ENCODE results near the gene DSTN.

- TF ChIP-seq, protein P1, sequence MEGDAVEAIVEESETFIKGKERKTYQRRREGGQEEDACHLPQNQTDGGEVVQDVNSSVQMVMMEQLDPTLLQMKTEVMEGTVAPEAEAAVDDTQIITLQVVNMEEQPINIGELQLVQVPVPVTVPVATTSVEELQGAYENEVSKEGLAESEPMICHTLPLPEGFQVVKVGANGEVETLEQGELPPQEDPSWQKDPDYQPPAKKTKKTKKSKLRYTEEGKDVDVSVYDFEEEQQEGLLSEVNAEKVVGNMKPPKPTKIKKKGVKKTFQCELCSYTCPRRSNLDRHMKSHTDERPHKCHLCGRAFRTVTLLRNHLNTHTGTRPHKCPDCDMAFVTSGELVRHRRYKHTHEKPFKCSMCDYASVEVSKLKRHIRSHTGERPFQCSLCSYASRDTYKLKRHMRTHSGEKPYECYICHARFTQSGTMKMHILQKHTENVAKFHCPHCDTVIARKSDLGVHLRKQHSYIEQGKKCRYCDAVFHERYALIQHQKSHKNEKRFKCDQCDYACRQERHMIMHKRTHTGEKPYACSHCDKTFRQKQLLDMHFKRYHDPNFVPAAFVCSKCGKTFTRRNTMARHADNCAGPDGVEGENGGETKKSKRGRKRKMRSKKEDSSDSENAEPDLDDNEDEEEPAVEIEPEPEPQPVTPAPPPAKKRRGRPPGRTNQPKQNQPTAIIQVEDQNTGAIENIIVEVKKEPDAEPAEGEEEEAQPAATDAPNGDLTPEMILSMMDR (IDR thresholded peaks at IDR 0.05; ENCODE audit: extremely low read depth in 1 of 2, insufficient read depth in 1 of 2, low read depth in 1 of 2, low read length in 2 of 2): no peak
- TF ChIP-seq POLR2A (IDR thresholded peaks at IDR 0.05; ENCODE audit: low read depth, low read length) (no peak), MAX (IDR thresholded peaks at IDR 0.05; ENCODE audit: insufficient read depth, insufficient read length) (no peak), POLR2AphosphoS5 (IDR thresholded peaks at IDR 0.05; ENCODE audit: insufficient read depth, low read depth, low read length) (no peak), EZH2 (IDR thresholded peaks at IDR 0.05; ENCODE audit: borderline replicate concordance, low read depth, low read length, severe bottlenecking) (no peak), FOS (IDR thresholded peaks at IDR 0.05; ENCODE audit: borderline replicate concordance, insufficient read depth, low read length) (no peak)
These were observed 81.4 kb downstream of the DSTN start for GRCh38 chr20:17651129-17651759.

Data from endothelial cell of umbilical vein (primary cell).